HG03280 (cell line): Measurements from ENCODE around the gene PHB1.
"Not testable (repeated sequence)": the region's sequence is repeated elsewhere in the genome, so short reads cannot be mapped to it uniquely, and the experiment has no call there.

ENCODE experiments used
- ATAC-seq: cut with Tn5 transposase; IDR thresholded peaks from one replicate; pipeline ENCODE4 v1.9.1; 2021; ENCODE audit warnings: mild to moderate bottlenecking, moderate library complexity; ENCODE audit not compliant: unreplicated experiment

Gene PHB1

DNA sequence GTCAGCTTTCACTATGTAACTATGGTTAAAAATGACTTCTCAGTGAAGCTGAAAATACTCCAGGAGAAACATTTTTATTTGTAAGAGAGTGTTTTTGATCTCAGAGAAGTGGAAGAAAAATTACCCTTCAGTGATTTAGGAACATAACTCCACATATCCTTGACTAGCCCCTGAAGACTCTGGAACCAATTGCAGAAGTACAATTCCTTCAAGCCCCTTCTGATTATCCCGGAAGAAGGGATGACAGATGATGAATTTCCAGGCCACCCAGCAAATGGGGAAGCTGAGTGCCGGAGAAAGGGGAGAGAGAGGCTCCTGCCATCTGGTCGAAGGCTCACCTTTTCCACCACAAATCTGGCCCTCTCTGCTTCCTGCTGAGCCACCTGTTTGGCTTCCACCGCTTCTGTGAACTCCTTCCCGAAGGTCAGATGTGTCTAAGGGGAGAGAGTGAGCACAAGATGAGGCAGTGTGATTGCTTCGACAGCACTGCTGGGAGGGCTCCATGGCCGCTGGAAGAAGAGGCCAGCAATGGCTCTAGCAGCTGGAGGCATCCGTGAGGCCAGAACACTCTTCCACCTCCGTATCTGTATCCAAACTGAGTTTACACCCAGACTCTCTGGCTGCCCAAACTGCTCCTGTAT is 8.1 kb downstream of the PHB1 start:
- ATAC-seq: no peak

DNA sequence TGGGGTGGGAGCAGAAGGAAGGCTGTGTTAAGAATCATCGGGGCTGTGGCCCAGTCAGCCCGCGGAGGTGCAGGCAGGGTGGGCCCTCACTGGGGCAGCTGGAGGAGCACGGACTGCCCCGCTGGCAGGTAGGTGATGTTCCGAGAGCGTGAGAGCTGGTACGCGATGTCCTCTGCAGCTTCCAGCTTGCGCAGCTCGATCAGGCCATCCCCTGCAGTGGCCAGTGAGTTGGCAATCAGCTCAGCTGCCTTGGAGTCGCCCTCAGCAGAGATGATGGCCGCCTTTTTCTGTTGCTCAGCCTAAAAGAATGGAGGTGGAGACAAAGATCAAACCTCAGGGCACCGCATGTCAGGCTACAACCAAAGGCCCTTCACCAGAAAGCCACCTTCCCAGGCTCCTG is 9.8 kb downstream of the PHB1 start:
- ATAC-seq: no peak

GRCh38 chr17:49404361-49404760 is 10.3 kb downstream of the PHB1 start:
- ATAC-seq: no peak

GRCh38 chr17:49403514-49404289 is 11.0 kb downstream of the PHB1 start:
- ATAC-seq: no peak

GRCh38 chr17:49402706-49403105 is 12.0 kb downstream of the PHB1 start:
- no peak for ATAC-seq

DNA sequence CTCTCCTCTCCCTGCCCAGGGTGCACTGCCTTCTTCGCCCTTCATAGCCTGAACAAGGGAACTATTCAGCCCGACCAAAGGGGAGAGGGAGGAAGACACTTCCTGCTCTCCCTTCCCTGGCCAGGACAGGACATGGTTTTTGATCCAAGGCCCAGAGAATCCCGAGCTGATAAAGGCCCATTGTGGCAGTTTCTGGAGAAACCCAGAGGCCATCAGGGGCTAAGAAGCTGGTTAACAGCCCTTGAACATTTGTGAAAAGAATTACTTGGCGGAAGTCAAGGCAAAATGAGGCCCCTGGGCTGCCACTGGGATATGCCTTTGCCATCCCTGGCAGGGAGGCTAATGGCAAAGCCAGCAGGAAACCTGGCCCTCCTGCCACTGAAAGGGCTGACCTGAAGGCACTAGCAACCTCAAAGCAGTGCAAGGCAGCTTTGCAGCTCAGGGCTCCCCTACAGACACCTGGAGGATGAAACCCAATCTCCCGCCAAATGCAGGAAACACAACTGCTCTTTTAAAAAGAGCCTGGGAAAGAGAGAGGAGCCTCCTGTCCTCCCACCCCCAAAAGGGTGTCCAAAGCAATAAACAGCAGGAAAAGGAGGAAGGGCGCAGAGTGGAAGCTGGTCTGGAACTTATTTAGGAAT is 12.6 kb downstream of the PHB1 start:
- ATAC-seq: no peak

GRCh38 chr17:49399995-49400394 is 14.7 kb downstream of the PHB1 start:
- ATAC-seq: no peak

DNA sequence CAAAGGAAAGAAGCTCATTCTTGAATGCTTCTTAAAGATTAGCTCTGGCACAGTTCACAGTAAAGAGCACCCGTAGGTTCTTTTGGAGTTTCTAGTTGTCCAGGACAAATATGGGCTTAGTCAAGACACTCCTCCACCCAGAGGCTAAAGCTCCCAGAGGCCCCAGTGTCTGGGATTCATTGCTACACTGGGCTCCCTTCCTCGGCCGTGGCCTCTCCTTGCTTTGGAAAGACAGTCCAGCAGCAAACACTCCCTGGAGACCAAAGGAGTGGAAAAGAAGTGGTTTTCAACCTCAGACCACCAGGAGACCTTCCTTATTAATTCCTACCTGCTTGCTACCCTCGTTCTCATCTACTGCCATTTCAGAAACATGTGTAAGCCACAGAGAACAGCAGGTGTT is 17.1 kb downstream of the PHB1 start:
- no peak for ATAC-seq

- no peak for ATAC-seq
Observed at GRCh38 chr17:49393491-49394255, 21.0 kb downstream of the PHB1 start.

DNA sequence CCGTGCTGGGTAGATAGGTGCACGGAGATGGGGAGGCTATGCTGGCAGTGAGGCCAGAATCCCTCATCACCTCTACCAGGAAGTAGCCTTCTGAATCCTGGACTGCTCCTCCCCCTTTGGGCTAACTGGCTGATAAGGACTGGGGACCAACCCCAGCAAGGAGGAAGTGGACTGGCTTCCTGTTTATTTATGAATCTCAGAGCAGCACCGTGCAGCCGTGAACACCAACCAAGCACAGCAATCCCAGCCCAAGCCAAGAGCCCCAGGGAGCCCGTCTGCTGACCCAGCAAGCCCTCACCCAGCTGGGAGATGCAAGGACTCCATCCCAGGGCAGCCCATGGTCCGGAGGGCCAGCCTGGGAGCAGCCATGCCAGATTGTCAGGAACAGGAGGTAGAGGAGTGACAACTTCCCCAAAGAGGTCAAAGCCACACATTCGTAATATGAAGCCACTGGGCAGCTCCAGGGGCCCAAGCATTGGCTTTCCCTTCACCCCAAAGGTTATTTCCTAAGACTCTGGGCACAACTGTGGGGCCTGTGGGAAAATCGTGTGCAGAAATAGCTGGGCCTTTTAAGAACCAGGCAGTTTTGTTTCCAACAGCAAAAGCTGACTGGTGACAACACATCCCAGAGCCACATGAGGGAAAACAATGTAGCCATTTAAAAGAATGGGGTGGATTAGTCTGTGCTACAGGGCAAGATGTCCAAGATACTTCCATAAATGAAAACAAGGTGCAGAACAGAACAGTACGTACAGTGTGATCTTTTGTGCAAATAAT is 23.9 kb downstream of the PHB1 start:
- no peak for ATAC-seq

- ATAC-seq: not testable (repeated sequence)
Observed at GRCh38 chr17:49389514-49390347, 25.0 kb downstream of the PHB1 start.

DNA sequence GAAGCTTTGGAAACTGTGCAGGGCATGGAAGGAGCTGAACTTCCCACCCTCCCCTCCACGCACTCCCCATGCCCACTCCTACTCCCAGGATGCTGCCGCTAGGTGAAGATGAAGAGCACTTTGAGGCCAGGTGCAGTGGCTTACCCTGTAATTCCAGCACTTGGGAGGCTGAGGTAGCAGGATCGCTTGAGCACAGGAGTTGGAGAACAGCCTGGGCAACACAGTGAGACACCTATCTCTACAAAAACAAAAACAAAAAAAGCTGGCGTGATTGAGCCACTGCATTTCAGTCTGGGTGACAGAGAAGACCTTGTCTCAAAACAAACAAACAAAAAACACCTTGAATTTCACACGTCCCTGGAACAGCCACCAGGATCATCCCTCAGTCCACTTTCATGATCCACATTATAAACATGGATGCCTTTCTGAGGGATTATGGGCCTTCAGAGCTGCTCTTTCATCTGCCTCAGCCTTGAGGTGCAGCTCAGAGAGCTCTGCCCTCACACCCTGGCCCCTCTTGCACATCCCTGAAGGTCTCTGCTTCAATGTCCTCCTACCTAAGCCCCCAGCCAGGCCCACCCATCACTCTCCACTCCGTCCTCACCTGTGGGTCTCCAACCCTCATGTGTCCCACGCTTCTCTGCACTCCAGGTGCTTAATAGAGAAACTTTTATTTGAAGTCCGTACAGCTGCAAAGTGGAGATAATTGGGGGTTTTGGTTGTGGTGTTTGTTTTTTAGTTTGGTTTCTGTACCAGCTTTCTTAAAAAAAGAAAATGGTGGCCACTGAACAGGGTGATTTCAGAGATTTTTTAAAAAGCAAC is 25.8 kb downstream of the PHB1 start:
- no peak for ATAC-seq

- no peak for ATAC-seq
Observed at GRCh38 chr17:49388290-49388640, 26.4 kb downstream of the PHB1 start.

DNA sequence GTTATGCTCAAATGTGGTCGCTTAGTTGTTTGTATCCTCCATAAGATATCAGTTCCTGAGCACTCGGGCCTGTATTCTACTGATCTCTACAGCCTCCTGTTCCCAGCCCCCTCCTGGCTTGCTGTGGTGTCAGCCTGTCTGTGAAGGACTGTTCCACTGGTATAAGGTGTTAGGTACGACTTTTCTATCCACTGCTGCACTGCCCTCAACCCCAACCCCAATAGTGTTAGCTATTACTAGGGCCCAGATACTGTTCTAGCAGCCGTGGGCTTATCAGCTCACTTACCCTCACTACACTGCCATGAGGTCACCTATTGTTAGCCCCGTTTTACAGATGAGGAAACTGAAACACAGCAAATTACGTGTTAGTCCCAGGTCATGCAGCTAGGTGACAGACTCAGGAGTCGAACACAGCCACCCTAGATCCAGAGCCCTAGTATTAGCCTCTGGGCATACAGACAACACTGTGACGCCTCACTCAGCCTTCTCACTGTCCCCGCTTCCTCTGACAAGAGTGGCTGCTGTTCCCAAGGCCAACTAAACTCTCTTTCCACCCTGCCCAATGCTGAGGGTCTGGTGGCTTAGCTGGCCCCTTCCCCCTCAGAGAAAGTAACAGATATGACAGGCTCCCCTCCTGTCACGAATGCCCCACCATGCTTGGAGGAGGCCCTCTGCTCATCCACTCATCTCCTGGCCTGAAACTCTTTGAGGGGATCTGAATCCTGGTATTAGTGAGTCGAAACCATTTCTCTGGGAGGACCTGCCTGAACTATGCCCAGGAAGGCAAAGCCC is 27.0 kb downstream of the PHB1 start:
- no peak for ATAC-seq

GRCh38 chr17:49386373-49386772 is 28.3 kb downstream of the PHB1 start:
- ATAC-seq: no peak

DNA sequence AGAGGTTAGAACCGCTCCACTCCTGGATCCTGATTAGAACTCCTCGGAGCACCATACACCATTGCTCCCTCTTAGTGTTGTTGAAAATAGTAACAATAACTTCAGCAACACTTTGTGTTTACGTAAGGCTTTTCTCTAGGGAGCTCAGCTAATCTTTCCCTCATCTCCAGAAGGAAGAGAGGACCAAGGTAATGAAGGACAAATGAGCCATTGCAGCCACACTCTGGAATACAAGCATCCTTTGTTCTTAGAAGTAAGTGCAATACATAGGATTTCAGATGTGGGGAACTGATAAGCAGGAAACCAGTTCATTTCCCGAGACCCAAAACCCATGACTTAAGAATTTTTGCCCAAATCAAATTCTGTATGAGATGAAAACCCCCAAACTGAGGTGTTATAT is 29.7 kb downstream of the PHB1 start:
- ATAC-seq: no peak

- no peak for ATAC-seq
Observed at GRCh38 chr17:49383060-49383459, 31.6 kb downstream of the PHB1 start.

DNA sequence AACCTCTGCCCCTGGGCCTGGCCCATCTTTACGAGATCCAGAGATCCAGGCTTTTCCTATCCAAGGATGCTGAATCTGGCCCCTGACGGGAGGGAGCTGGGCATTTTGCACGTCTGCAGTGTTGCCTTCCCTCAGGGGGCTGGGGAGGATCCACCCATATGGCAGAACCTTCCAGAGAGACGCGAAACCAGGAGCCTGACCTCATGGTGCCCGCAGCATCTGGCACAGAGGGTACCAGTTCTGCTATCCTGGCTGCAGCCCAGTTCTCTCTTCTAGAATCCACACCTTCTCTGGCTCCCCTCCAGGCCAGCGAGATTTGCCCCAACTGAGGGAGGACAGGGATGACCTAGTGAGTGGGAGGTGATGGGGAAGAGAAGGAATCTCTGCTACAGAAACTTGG is 32.1 kb downstream of the PHB1 start:
- no peak for ATAC-seq
